H9 (cell line): Measurements from ENCODE around the gene CHRNG. TPM values are rescaled to one million over a fixed set of nuclear protein-coding genes. Genes with fewer than 3 reads are reported as not detected.

ENCODE experiments used
- DNase-seq: peaks from one replicate; pipeline ENCODE4 v3.0.0-alpha.2; 2017
- H2AFZ ChIP-seq: one replicate; pipeline ENCODE4 v1.6.1; 2013; ENCODE audit warnings: mild to moderate bottlenecking, low read length, control low read depth, moderate library complexity
- H2AK5ac ChIP-seq: 2 replicates; pipeline ENCODE4 v1.6.1; 2013; ENCODE audit warnings: low read length, control low read depth, mixed read lengths; ENCODE audit not compliant: insufficient read length
- H2BK120ac ChIP-seq: one replicate; pipeline ENCODE4 v1.6.1; 2013; ENCODE audit warnings: low read depth, mild to moderate bottlenecking, low read length, control low read depth, inconsistent platforms; ENCODE audit not compliant: poor library complexity, severe bottlenecking
- H2BK12ac ChIP-seq: 2 replicates; pipeline ENCODE4 v1.6.1; 2013; ENCODE audit warnings: low read length, control low read depth, mixed read lengths, low read depth; ENCODE audit not compliant: insufficient read length
- H2BK15ac ChIP-seq: 2 replicates; pipeline ENCODE4 v1.6.1; 2013; ENCODE audit warnings: low read depth, low read length, control low read depth
- H2BK20ac ChIP-seq: one replicate; pipeline ENCODE4 v1.6.1; 2013; ENCODE audit warnings: low read depth, mild to moderate bottlenecking, low read length, control low read depth, inconsistent platforms; ENCODE audit not compliant: poor library complexity, severe bottlenecking
- H2BK5ac ChIP-seq: 2 replicates; pipeline ENCODE4 v1.6.1; 2013; ENCODE audit warnings: low read length, control low read depth, mixed read lengths; ENCODE audit not compliant: insufficient read length
- H3K14ac ChIP-seq: 2 replicates; pipeline ENCODE4 v1.6.1; 2013; ENCODE audit warnings: low read length, control low read depth; ENCODE audit not compliant: insufficient read depth
- H3K18ac ChIP-seq: 2 replicates; pipeline ENCODE4 v1.6.1; 2013; ENCODE audit warnings: low read depth, mild to moderate bottlenecking, mixed read lengths, low read length, control low read depth; ENCODE audit not compliant: insufficient read length
- H3K23ac ChIP-seq: 2 replicates; pipeline ENCODE4 v1.6.1; 2013; ENCODE audit warnings: low read length, control low read depth, mixed read lengths, low read depth; ENCODE audit not compliant: insufficient read length
- H3K23me2 ChIP-seq: 2 replicates; pipeline ENCODE4 v1.6.1; 2013; ENCODE audit warnings: low read depth, mild to moderate bottlenecking, mixed read lengths, low read length, control low read depth; ENCODE audit not compliant: insufficient read length, poor library complexity, severe bottlenecking
- H3K27ac ChIP-seq: 2 replicates; pipeline ENCODE4 v1.5.1; 2013; ENCODE audit warnings: low read length, control low read depth, mixed read lengths, low read depth; ENCODE audit not compliant: insufficient read length
- H3K27me3 ChIP-seq: 2 replicates; pipeline ENCODE4 v1.6.1; 2013; ENCODE audit warnings: low read length, control low read depth, inconsistent platforms; ENCODE audit not compliant: insufficient read depth
- H3K4ac ChIP-seq: 2 replicates; pipeline ENCODE4 v1.6.1; 2013; ENCODE audit warnings: low read depth, mild to moderate bottlenecking, control low read depth, inconsistent platforms, low read length, moderate library complexity
- H3K4me1 ChIP-seq: 2 replicates; pipeline ENCODE4 v1.6.1; 2013; ENCODE audit warnings: low read length, control low read depth, inconsistent platforms; ENCODE audit not compliant: insufficient read depth
- H3K4me2 ChIP-seq: 2 replicates; pipeline ENCODE4 v1.6.1; 2013; ENCODE audit warnings: low read length, control low read depth, mixed read lengths; ENCODE audit not compliant: insufficient read length, insufficient read depth
- H3K56ac ChIP-seq: 2 replicates; pipeline ENCODE4 v1.6.1; 2013; ENCODE audit warnings: low read depth, mild to moderate bottlenecking, mixed read lengths, low read length, control low read depth; ENCODE audit not compliant: insufficient read length
- H3K79me1 ChIP-seq: 2 replicates; pipeline ENCODE4 v1.6.1; 2013; ENCODE audit warnings: low read depth, mild to moderate bottlenecking, moderate library complexity, low read length, control low read depth, inconsistent platforms; ENCODE audit not compliant: insufficient read depth, poor library complexity, severe bottlenecking
- H3K79me2 ChIP-seq: 2 replicates; pipeline ENCODE4 v1.6.1; 2013; ENCODE audit warnings: low read length, control low read depth, inconsistent platforms; ENCODE audit not compliant: insufficient read depth
- H3K9ac ChIP-seq: 2 replicates; pipeline ENCODE4 v1.6.1; 2013; ENCODE audit warnings: low read length, control low read depth, mixed read lengths; ENCODE audit not compliant: insufficient read length; ENCODE audit errors: extremely low read depth
- H3K9me3 ChIP-seq: one replicate; pipeline ENCODE4 v1.6.1; 2013; ENCODE audit warnings: low read depth, low read length, inconsistent platforms; ENCODE audit not compliant: control insufficient read depth
- H3T11ph ChIP-seq: one replicate; pipeline ENCODE4 v1.6.1; 2013; ENCODE audit warnings: mild to moderate bottlenecking, low read length, control low read depth, inconsistent platforms
- H4K20me1 ChIP-seq: one replicate; pipeline ENCODE4 v1.6.1; 2013; ENCODE audit not compliant: control insufficient read depth, insufficient read length, insufficient read depth
- H4K5ac ChIP-seq: 2 replicates; pipeline ENCODE4 v1.6.1; 2013; ENCODE audit warnings: low read depth, mild to moderate bottlenecking, mixed read lengths, low read length, control low read depth; ENCODE audit not compliant: insufficient read length
- H4K8ac ChIP-seq: replicated peaks from 2 replicates; pipeline ENCODE4 v1.6.1; 2013; ENCODE audit warnings: low read length, control low read depth, mixed read lengths, low read depth; ENCODE audit not compliant: insufficient read length
- H4K91ac ChIP-seq: 2 replicates; pipeline ENCODE4 v1.6.1; 2013; ENCODE audit warnings: low read depth, mild to moderate bottlenecking, moderate library complexity, mixed read lengths, low read length, control low read depth; ENCODE audit not compliant: insufficient read length
- H3K27ac Mint-ChIP-seq, 3 experiments: 2 replicates in 2 of 3; 3 replicates in 1 of 3; pipeline ENCODE4 v1.8.0; 2020 to 2021; ENCODE audit warnings: mixed read lengths in 3 of 3, mild to moderate bottlenecking in 1 of 3, moderate library complexity in 1 of 3
- H3K27me3 Mint-ChIP-seq: 2 replicates; pipeline ENCODE4 v1.8.0; 2021; ENCODE audit warnings: low read depth, mild to moderate bottlenecking, moderate library complexity, mixed read lengths
- H3K36me3 Mint-ChIP-seq, 3 experiments: 2 replicates in 2 of 3; 3 replicates in 1 of 3; pipeline ENCODE4 v1.8.0; 2020 to 2021; ENCODE audit warnings: low read depth in 3 of 3, mixed read lengths in 3 of 3; ENCODE audit not compliant: insufficient read depth in 1 of 3
- H3K4me1 Mint-ChIP-seq, 2 experiments: 2 replicates each; pipeline ENCODE4 v1.8.0; 2020; ENCODE audit warnings: mixed read lengths in 2 of 2
- H3K4me3 Mint-ChIP-seq, 2 experiments: 2 replicates in 1 of 2; 3 replicates in 1 of 2; pipeline ENCODE4 v1.8.0; 2020 to 2021; ENCODE audit warnings: mild to moderate bottlenecking in 2 of 2, mixed read lengths in 2 of 2, moderate library complexity in 1 of 2
- H3K9me3 Mint-ChIP-seq, 2 experiments: 2 replicates in 1 of 2; 3 replicates in 1 of 2; pipeline ENCODE4 v1.8.0; 2020; ENCODE audit warnings: mild to moderate bottlenecking in 2 of 2, mixed read lengths in 2 of 2, moderate library complexity in 1 of 2
- WGBS: extraction: QIAGEN DNeasy Blood & Tissue Kit; methylation state at CpG from one replicate; pipeline ENCODE4 v1.1.7; 2013; ENCODE audit warnings: missing lambda C conversion rate, low lambda C conversion rate, mixed read lengths; ENCODE audit not compliant: insufficient read length; ENCODE audit errors: extremely low coverage; 5-methylcytosine and 5-hydroxymethylcytosine counted together
- total RNA-seq: library from RNA; stranded (reverse); gene quantifications from 2 replicates; pipeline ENCODE4 v1.2.1, GENCODE V29; 2021
- TF ChIP-seq, protein P1 (sequence below): fragments of 200-600 bp; sonication (generic); conservative IDR thresholded peaks from 3 replicates; pipeline ENCODE4 v1.8.0; 2021; ENCODE audit warnings: antibody characterized with exemption, mild to moderate bottlenecking

CHRNG gene
- total RNA-seq, 1 experiment from 2014 or later: not detected

DNA sequence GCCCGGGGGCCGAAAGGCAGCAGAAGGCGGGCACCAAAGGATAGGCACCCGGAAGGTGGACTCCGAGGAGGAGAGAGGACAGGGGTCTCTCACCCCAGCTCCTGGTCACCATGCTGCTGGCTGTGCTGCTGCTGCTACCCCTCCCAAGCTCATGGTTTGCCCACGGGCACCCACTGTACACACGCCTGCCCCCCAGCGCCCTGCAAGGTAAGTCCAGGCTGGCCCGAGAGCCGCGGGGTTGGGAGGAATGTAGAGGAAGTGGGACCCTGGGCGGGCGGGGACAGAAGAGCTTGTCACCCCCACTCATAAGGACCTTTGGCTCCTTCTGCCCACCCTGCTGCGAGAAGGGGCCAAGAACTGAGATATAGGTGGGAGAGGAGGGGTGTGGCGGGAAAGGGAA, 19.0 kb upstream of the CHRNG start:
- TF ChIP-seq, protein P1, sequence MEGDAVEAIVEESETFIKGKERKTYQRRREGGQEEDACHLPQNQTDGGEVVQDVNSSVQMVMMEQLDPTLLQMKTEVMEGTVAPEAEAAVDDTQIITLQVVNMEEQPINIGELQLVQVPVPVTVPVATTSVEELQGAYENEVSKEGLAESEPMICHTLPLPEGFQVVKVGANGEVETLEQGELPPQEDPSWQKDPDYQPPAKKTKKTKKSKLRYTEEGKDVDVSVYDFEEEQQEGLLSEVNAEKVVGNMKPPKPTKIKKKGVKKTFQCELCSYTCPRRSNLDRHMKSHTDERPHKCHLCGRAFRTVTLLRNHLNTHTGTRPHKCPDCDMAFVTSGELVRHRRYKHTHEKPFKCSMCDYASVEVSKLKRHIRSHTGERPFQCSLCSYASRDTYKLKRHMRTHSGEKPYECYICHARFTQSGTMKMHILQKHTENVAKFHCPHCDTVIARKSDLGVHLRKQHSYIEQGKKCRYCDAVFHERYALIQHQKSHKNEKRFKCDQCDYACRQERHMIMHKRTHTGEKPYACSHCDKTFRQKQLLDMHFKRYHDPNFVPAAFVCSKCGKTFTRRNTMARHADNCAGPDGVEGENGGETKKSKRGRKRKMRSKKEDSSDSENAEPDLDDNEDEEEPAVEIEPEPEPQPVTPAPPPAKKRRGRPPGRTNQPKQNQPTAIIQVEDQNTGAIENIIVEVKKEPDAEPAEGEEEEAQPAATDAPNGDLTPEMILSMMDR: no peak

More for the DNA sequence above, 19.0 kb upstream of the CHRNG start:
- Histone ChIP-seq H3K4me2 (no peak overlapping the region), H3K23ac (no peak overlapping the region), H4K91ac (no peak overlapping the region), H2BK5ac (no peak overlapping the region), H2BK120ac (no peak overlapping the region), H3K18ac (no peak overlapping the region), H3K27me3 (peaks cover 15% of the 10 kb centered on the region), H2BK15ac (no peak overlapping the region), H2AK5ac (no peak overlapping the region), H4K8ac (no peak overlapping the region), H3K23me2 (peaks cover 14% of the 10 kb centered on the region), H3K4me1 (no peaks in the 10 kb centered on the region), H3K56ac (no peak overlapping the region), H2AFZ (no peak overlapping the region), H2BK12ac (no peak overlapping the region), H3K9me3 (no peaks in the 10 kb centered on the region), H3K9ac (no peak overlapping the region), H3K79me2 (no peaks in the 10 kb centered on the region), H4K20me1 (no peaks in the 10 kb centered on the region), H4K5ac (no peak overlapping the region), H3T11ph (no peak overlapping the region), H2BK20ac (no peak overlapping the region), H3K27ac (no peak overlapping the region), H3K14ac (no peak overlapping the region), H3K4ac (no peak overlapping the region), H3K79me1 (no peaks in the 10 kb centered on the region)
- Mint-ChIP-seq H3K4me1 (peaks cover 12 to 33% of the 10 kb centered on the region in 2 experiments), H3K4me3 (no peak overlapping the region), H3K27me3 (peaks cover 59% of the 10 kb centered on the region), H3K9me3 (no peaks in the 10 kb centered on the region; a peak in 1 of 5 replicates), H3K36me3 (peaks cover 0 to 1% (median 0%) of the 10 kb centered on the region in 3 experiments; a peak in 1 of 7 replicates), H3K27ac (no peak overlapping the region)
- no CpG with 5 or more reads among the region's 15 CpGs for WGBS
- no peak for DNase-seq
